ENCODE results near the gene CDC73. TPM values are rescaled to one million over a fixed set of nuclear protein-coding genes. Genes with fewer than 3 reads are reported as not detected.
"Not testable (repeated sequence)": the region's sequence is repeated elsewhere in the genome, so short reads cannot be mapped to it uniquely, and the experiment has no call there.

Gene CDC73
- total RNA-seq, 1 donor from 2014 or later, result 20.1 TPM

DNA sequence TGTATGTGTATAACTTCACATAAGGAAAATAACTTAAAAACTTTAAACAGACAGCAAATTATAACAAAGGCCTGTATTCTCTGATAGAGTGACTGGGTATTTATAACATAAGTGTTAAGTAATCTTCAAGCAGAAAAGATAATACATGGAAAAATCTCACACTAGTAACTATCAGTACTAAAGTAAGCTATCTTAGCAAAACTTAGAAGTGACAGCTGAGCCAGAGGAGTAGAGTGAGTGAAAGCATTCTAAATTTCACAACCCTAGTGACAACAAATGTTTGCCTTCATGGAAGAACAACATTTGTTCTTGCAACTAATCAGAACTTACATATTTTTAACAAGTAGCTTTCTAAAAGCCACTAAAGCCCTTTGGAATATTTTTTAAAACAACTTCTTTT lies 139.1 kb downstream of the CDC73 start:
- no peak for TF ChIP-seq CTCF (IDR thresholded peaks at IDR 0.05; ENCODE audit: insufficient read depth, low read length, poor library complexity, severe bottlenecking)
- no peak for DNase-seq (ENCODE audit: low read depth)
- Histone ChIP-seq H3K27me3 (ENCODE audit: control insufficient read depth, insufficient read depth, low read length) (no peaks in the 10 kb centered on the region), H3K36me3 (ENCODE audit: control insufficient read depth, insufficient read depth, low read length) (no peaks in the 10 kb centered on the region), H3K4me3 (ENCODE audit: low read depth, low read length) (no peak overlapping the region)

GRCh38 chr1:193262661-193263060 lies 140.8 kb downstream of the CDC73 start:
- H3K36me3 ChIP-seq (ENCODE audit: control insufficient read depth, insufficient read depth, low read length), result no peaks in the 10 kb centered on the region
- no peaks in the 10 kb centered on the region for H3K27me3 ChIP-seq (ENCODE audit: control insufficient read depth, insufficient read depth, low read length)
- H3K4me3 ChIP-seq (ENCODE audit: low read depth, low read length), result no peak overlapping the region
- no peak for TF ChIP-seq CTCF (IDR thresholded peaks at IDR 0.05; ENCODE audit: insufficient read depth, low read length, poor library complexity, severe bottlenecking)
- DNase-seq (ENCODE audit: low read depth), result no peak

- Histone ChIP-seq H3K36me3 (ENCODE audit: control insufficient read depth, insufficient read depth, low read length) (no peaks in the 10 kb centered on the region), H3K27me3 (ENCODE audit: control insufficient read depth, insufficient read depth, low read length) (no peaks in the 10 kb centered on the region), H3K4me3 (ENCODE audit: low read depth, low read length) (no peak overlapping the region)
- TF ChIP-seq CTCF (IDR thresholded peaks at IDR 0.05; ENCODE audit: insufficient read depth, low read length, poor library complexity, severe bottlenecking), result no peak
- DNase-seq (ENCODE audit: low read depth), result no peak
Measured at GRCh38 chr1:193264313-193265065, 142.7 kb downstream of the CDC73 start.

- no peak for DNase-seq (ENCODE audit: low read depth)
- TF ChIP-seq CTCF (IDR thresholded peaks at IDR 0.05; ENCODE audit: insufficient read depth, low read length, poor library complexity, severe bottlenecking), result no peak
- H3K36me3 ChIP-seq (ENCODE audit: control insufficient read depth, insufficient read depth, low read length), result no peaks in the 10 kb centered on the region
Measured at GRCh38 chr1:193265716-193266115, 143.9 kb downstream of the CDC73 start.

DNA sequence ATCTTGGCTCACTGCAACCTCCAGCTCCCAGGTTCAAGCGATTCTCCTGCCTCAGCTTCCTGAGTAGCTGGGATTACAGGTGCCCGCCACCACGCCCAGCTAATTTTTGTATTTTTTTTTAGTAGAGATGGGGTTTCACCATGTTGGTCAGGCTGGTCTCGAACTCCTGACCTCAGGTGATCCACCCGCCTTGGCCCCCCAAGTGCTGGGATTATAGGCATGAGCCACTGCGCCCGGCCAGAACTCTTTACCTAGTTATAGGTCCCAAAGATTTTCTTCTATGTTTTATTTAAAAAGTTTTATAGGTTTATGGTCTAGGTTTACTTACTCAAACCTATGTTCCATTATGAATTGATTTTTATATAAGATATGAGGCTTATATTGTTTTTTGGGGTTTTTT lies 145.0 kb downstream of the CDC73 start:
- not testable (repeated sequence) for H3K27me3 ChIP-seq (ENCODE audit: control insufficient read depth, insufficient read depth, low read length); H3K4me3 ChIP-seq (ENCODE audit: low read depth, low read length); H3K36me3 ChIP-seq (ENCODE audit: control insufficient read depth, insufficient read depth, low read length); DNase-seq (ENCODE audit: low read depth)

More at GRCh38 chr1:193265716-193266115, 143.9 kb downstream of the CDC73 start:
- no peaks in the 10 kb centered on the region for H3K27me3 ChIP-seq (ENCODE audit: control insufficient read depth, insufficient read depth, low read length)
- H3K4me3 ChIP-seq (ENCODE audit: low read depth, low read length), result no peak overlapping the region

DNA sequence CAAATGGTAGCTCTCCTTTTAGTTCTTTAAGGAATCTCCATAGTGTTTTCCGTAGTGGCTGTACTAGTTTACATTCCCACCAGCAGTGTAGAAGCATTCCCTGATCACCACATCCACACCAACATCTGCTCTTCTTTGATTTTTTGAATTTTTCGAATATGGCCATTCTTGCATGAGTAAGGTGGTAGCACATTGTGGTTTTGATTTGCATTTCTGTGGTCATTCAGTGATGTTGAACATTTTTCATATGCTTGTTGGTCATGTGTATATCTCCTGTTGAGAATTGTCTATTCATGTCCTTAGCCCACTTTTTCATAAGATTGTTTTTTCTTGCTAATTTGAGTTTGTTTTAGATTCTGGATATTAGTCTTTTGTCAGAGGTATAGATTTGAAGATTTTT lies 149.2 kb downstream of the CDC73 start:
- no peak for TF ChIP-seq CTCF (IDR thresholded peaks at IDR 0.05; ENCODE audit: insufficient read depth, low read length, poor library complexity, severe bottlenecking)
- H3K36me3 ChIP-seq (ENCODE audit: control insufficient read depth, insufficient read depth, low read length), result no peaks in the 10 kb centered on the region
- no peaks in the 10 kb centered on the region for H3K27me3 ChIP-seq (ENCODE audit: control insufficient read depth, insufficient read depth, low read length)
- H3K4me3 ChIP-seq (ENCODE audit: low read depth, low read length), result no peak overlapping the region
- no peak for DNase-seq (ENCODE audit: low read depth)

Data from kidney epithelial cell (primary cell).